GM12878 (cell line): ENCODE results near the gene MKNK1. TPM values are rescaled to one million over a fixed set of nuclear protein-coding genes. Genes with fewer than 3 reads are reported as not detected.
A peak's percentile ranks its signal among the peaks of the same experiment; 100 is the strongest.

Source experiments
- BHLHE40 ChIP-seq, 2 experiments: fragments of 450-650 bp in 1 of 2; IDR thresholded peaks; 2 replicates each; pipeline ENCODE4 v1.6.1; 2011 to 2017; ENCODE audit warnings: low read depth in 2 of 2, borderline replicate concordance in 1 of 2, improper control_type of control experiment in 1 of 2, low read length in 1 of 2, mild to moderate bottlenecking in 1 of 2
- CBX3 ChIP-seq: fragments of 200-600 bp; sonication (generic); IDR thresholded peaks from 2 replicates; pipeline ENCODE4 v1.6.1; 2016; ENCODE audit warnings: low read depth, borderline replicate concordance
- EED ChIP-seq: sonication (generic); IDR thresholded peaks from 2 replicates; pipeline ENCODE4 v1.6.1; 2016; ENCODE audit warnings: antibody characterized with exemption, low read depth
- ELK1 ChIP-seq: IDR thresholded peaks from 2 replicates; pipeline ENCODE4 v1.6.1; 2012; ENCODE audit warnings: low read depth, low read length, improper control_type of control experiment
- HDGF ChIP-seq: fragments of 450-650 bp; IDR thresholded peaks from 2 replicates; pipeline ENCODE4 v1.6.1; 2016; ENCODE audit warnings: antibody characterized with exemption
- KAT2A ChIP-seq: conservative IDR thresholded peaks from 2 replicates; pipeline ENCODE4 v1.6.1; 2011; ENCODE audit warnings: low read depth, low read length; ENCODE audit not compliant: control insufficient read depth
- MXI1 ChIP-seq: fragments of 150-350 bp; IDR thresholded peaks from 2 replicates; pipeline ENCODE4 v1.6.1; 2011; ENCODE audit warnings: low read depth, mild to moderate bottlenecking, inconsistent platforms, low read length, improper control_type of control experiment
- NFYB ChIP-seq: IDR thresholded peaks from 2 replicates; pipeline ENCODE4 v1.6.1; 2011; ENCODE audit warnings: low read depth, mild to moderate bottlenecking, low read length, improper control_type of control experiment, moderate library complexity; ENCODE audit not compliant: insufficient read depth
- NR2C1 ChIP-seq: fragments of 450-650 bp; IDR thresholded peaks from 2 replicates; pipeline ENCODE4 v1.6.1; 2017; ENCODE audit warnings: antibody characterized with exemption, mild to moderate bottlenecking, moderate library complexity
- NR2F1 ChIP-seq: fragments of 450-650 bp; conservative IDR thresholded peaks from 2 replicates; pipeline ENCODE4 v1.6.1; 2017; ENCODE audit warnings: mild to moderate bottlenecking
- POU2F2 ChIP-seq: IDR thresholded peaks from 3 replicates; pipeline ENCODE4 v1.6.1; 2011; ENCODE audit warnings: low read depth, mild to moderate bottlenecking, low read length, borderline replicate concordance
- RBBP5 ChIP-seq: fragments of 200-600 bp; sonication (generic); conservative IDR thresholded peaks from 2 replicates; pipeline ENCODE4 v1.6.1; 2016
- REST ChIP-seq: IDR thresholded peaks from 2 replicates; pipeline ENCODE4 v1.6.1; 2012; ENCODE audit warnings: mild to moderate bottlenecking, low read depth, low read length
- SMARCA5 ChIP-seq: fragments of 450-650 bp; IDR thresholded peaks from 2 replicates; pipeline ENCODE4 v1.6.1; 2017; ENCODE audit warnings: mild to moderate bottlenecking
- SPI1 ChIP-seq: IDR thresholded peaks from 2 replicates; pipeline ENCODE4 v1.6.1; 2011; ENCODE audit warnings: low read depth, mild to moderate bottlenecking, low read length, moderate library complexity, borderline replicate concordance; ENCODE audit not compliant: insufficient read depth
- YBX1 ChIP-seq: fragments of 450-650 bp; IDR thresholded peaks from 2 replicates; pipeline ENCODE4 v1.6.1; 2016; ENCODE audit warnings: antibody characterized with exemption
- ZBED1 ChIP-seq: IDR thresholded peaks from 2 replicates; pipeline ENCODE4 v1.6.1; 2016; ENCODE audit warnings: borderline replicate concordance
- ZBTB40 ChIP-seq: fragments of 450-650 bp; IDR thresholded peaks from 2 replicates; pipeline ENCODE4 v1.6.1; 2016; ENCODE audit warnings: mild to moderate bottlenecking, moderate library complexity, borderline replicate concordance
- ZNF274 ChIP-seq: IDR thresholded peaks from one replicate; pipeline ENCODE4 v1.8.0; 2011; ENCODE audit not compliant: insufficient read length, insufficient read depth
- polyA plus RNA-seq, 11 experiments: library from polyadenylated mRNA; depleted of rRNA in 4 of 11; unstranded in 6 of 11; stranded (reverse) in 5 of 11; fragments of >200 nt; fragmentation: Nextera tagmentation in 4 of 11; fragmentation: Illumina TruSeq in 1 of 11; extraction: Ambion mirVana in 4 of 11; extraction: Trizol in 1 of 11; gene quantifications; 1 replicate in 1 of 11; 2 replicates in 10 of 11; pipeline versions ENCODE4 v1.2.1 to v1.2.3, GENCODE V29; 2011 to 2016; ENCODE audit warnings: inconsistent platforms in 2 of 11, missing spikeins in 2 of 11, low read depth in 1 of 11
- total RNA-seq, 4 experiments: library from RNA; depleted of rRNA in 3 of 4; stranded (reverse); fragments of >200 nt in 3 of 4; fragmentation: Illumina TruSeq in 1 of 4; extraction: Trizol in 1 of 4; gene quantifications; 2 replicates each; pipeline versions ENCODE4 v1.2.1 to v1.2.3, GENCODE V29; 2013 to 2021

MKNK1 gene
- total and polyA plus RNA-seq, 10 of the 15 experiments (the other 5 are each of a cell fraction or from before 2014, with no cell fraction given), result 13.7 to 29.9 (median 26.5) TPM

- TF ChIP-seq CBX3, result no peak
- TF ChIP-seq HDGF, result no peak
- no peak for TF ChIP-seq POU2F2
- TF ChIP-seq BHLHE40 (IDR thresholded peaks at IDR 0.05; ENCODE audit: borderline replicate concordance in 1 of 2, low read depth in 2 of 2, low read length in 1 of 2), result peak in 1 of 2 experiments; percentile 29; a peak in 1 of 4 replicates
- TF ChIP-seq NFYB, result 0 out of 2 replicates have a peak, but pooled peaks have one; percentile 19
- no peak for TF ChIP-seq ZBTB40
- TF ChIP-seq ZNF274, result no peak
- no peak for TF ChIP-seq NR2C1
- no peak for TF ChIP-seq REST
- no peak for TF ChIP-seq RBBP5
- no peak; the same call in 1 of the 2 replicates for TF ChIP-seq SPI1
- peak; percentile 39; the same call in 1 of the 2 replicates for TF ChIP-seq NR2F1
- TF ChIP-seq KAT2A, result no peak
- no peak for TF ChIP-seq YBX1
- no peak for TF ChIP-seq ELK1
- TF ChIP-seq MXI1, result peak; percentile 20; the same call in 1 of the 2 replicates
- peak; percentile 61 for TF ChIP-seq EED
- TF ChIP-seq ZBED1, result no peak
- TF ChIP-seq SMARCA5, result no peak
These were observed 9.9 kb upstream of the MKNK1 start (continued) for GRCh38 chr1:46613661-46614603.
